Measurements from ENCODE around the gene FRMD4A.
"Not testable (repeated sequence)": the region's sequence is repeated elsewhere in the genome, so short reads cannot be mapped to it uniquely, and the experiment has no call there.

The FRMD4A gene

GRCh38 chr10:13729586-13730305 lies 601.0 kb downstream of the FRMD4A start:
- DNase-seq, result no peak

DNA sequence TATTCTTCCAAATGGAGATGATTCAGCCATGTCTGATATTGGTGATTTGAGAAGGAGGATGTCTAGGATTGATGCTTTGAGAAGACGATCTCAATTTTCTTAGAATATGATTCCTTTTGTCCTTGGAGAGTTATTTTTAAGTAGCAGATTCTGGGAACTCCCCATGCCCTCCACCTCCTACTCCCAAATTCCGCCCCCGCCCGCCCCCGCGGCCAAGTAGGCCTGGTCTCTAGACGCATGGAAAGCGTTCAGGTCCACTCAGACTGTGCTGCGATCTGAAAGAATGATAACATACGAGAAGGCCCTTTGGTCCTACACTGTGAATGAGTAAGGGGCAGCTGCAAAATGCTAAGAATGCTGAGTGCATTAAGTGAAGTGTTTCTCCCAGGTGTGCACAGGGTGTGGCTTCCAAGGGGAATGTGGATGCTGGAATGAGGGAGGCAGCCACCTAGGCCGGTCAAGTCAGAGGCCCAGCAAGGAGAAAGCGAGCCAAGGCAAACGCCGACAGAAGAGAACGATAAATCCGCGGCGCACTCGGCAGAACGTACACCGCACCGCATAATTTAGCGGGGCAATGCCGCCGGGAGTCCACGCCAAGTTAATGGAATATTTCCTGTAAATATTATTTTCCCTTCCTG lies 601.7 kb downstream of the FRMD4A start:
- no peak for DNase-seq

- no peak for DNase-seq
Observed at GRCh38 chr10:13725594-13725993, 605.1 kb downstream of the FRMD4A start.

- DNase-seq, result no peak
Observed at GRCh38 chr10:13724484-13724883, 606.2 kb downstream of the FRMD4A start.

GRCh38 chr10:13722747-13723653 lies 607.7 kb downstream of the FRMD4A start:
- DNase-seq, result no peak

GRCh38 chr10:13721486-13721885 lies 609.2 kb downstream of the FRMD4A start:
- DNase-seq, result no peak

- DNase-seq, result no peak
Observed at GRCh38 chr10:13720699-13721098, 610.0 kb downstream of the FRMD4A start.

GRCh38 chr10:13719425-13719824 lies 611.3 kb downstream of the FRMD4A start:
- no peak for DNase-seq

- DNase-seq, result no peak
Observed at GRCh38 chr10:13718820-13719219, 611.9 kb downstream of the FRMD4A start.

DNA sequence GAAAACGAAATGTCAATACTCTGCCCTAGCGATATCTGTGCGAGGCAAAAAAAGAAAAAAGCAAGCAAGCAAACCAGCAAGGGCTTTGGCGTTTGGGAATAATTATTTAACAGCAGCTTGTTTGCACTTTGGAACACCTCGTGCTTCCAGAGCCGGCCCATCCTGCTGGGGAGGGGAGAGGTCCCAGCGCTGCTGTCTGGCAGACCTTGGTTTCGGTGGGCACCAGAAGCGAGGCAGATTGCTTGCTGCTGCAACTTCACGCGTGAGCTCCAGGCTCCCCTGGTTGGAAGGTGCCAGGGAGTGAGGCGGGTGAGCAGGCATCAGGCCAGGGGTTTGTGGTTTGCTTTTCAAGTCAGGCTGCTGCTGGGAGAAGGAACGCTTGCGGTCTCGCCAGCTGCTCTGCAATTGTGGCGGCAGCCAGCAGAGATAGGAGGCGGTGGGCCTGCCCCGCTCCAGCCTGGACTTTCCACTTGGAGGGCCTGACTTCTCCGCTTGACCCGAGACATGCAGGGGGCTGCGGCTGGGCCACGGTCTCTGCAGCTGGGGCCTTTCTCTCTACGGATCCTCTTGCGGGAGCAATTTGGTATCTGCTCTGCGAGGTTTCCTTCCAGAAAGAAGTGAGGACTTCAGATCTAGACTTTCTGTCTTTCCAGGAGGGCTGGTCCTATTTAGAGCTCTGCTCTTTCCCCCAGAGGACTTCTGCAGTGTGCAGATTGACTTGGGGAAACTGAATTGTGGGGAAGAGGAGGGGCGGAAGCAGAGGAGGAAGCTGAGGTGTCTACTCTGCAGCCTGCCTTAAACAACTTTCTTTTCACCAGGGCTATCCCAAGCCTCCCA lies 612.6 kb downstream of the FRMD4A start:
- peak; percentile 64 to 83 for DNase-seq

GRCh38 chr10:13717571-13717935 lies 613.2 kb downstream of the FRMD4A start:
- no peak for DNase-seq

GRCh38 chr10:13716081-13717071 lies 614.3 kb downstream of the FRMD4A start:
- DNase-seq, result no peak

DNA sequence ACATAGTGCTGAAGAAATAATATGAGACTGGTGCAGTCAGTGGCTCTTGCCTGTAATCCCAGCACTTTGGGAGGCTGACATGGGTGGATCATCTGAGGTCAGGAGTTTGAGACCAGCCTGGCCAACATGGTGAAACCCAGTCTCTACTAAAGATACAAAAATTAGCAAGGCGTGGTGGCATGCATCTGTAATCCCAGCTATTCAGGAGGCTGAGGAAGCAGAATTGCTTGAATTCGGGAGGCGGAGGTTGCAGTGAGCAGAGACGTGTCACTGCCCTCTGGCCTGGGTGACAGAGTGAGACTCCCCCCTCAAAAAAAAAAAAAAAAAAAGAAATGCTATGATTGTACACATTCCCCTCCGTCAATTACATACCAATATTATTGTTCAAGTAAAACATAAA lies 615.1 kb downstream of the FRMD4A start:
- DNase-seq, result not testable (repeated sequence)

GRCh38 chr10:13715100-13715499 lies 615.6 kb downstream of the FRMD4A start:
- DNase-seq, result no peak

DNA sequence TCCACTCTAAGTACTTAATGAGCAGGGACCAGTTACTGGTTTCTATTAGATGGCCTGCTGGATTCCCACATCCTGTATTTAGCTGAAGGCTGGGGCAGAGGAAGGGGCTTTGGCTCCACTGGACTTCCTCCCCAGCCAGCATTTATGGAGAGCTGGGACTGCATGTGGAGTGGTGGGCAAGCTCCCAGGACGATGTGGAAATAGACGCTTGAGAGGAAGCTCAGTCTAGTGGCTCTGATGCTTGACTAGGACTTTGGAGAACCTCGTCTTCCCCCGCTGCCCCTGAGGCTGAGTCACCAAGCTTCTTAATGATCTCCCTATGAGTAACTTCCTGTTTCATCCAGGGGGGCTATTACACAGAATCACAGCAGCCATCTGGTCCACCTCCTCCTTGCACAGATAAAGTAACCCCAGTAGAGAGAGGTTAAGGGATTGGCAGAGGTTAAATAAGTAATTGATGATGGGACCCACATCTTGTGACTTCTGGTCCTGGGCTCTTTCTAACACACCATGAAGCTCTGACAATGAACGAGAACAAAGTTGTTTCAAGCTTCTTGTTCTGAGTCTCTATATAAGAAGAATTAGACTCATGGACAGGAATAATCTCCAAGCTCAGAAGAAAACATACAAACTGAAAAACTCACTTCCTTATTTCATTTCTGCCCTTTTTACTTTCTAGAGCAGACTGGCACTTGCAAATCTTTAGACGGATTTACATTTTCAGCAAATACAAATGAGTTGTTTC lies 617.7 kb downstream of the FRMD4A start:
- DNase-seq, result peak in 1 of 2 experiments; percentile 53

- DNase-seq, result no peak
Observed at GRCh38 chr10:13712476-13712836, 618.3 kb downstream of the FRMD4A start.

GRCh38 chr10:13711291-13711690 lies 619.4 kb downstream of the FRMD4A start:
- peak in 1 of 2 experiments; percentile 4 for DNase-seq

GRCh38 chr10:13709931-13710650 lies 620.6 kb downstream of the FRMD4A start:
- peak; percentile 16 to 70 for DNase-seq

GRCh38 chr10:13708256-13708990 lies 622.3 kb downstream of the FRMD4A start:
- DNase-seq, result no peak

All from NCI-H446 (cell line).